HG03045 (cell line): Measurements from ENCODE around the gene GPR34.
"Not testable (repeated sequence)": the region's sequence is repeated elsewhere in the genome, so short reads cannot be mapped to it uniquely, and the experiment has no call there.

Experiments used
- ATAC-seq: cut with Tn5 transposase; IDR thresholded peaks from one replicate; pipeline ENCODE4 v1.9.1; 2021; ENCODE audit warnings: mild to moderate bottlenecking, moderate library complexity; ENCODE audit not compliant: unreplicated experiment

Gene GPR34

DNA sequence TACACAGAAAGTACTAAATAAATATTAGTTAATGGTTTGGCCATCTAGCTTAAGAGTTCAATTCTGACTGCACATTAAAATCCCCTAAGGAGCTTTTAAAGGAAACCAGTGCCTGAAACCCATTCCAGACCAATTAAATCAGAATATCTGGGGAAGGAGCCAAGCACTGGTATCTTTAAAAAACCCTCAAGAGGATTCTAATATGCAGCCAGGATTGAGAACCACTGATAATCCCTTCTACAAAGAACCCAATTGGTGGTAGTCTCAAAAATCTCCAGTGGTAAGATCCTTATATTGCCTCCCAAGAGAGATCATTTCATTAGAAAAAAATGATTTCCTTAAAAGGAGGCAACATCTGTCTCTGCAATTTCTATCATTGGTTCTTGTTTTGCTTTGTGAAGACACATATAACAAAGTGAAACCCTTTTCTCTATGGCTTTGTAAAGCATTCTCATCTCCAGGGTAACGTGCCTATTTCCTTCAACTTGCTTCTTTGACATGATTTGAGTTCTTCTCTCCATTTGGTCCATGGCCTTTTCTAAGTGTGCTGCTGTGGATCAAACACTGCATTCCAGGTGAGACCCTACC is 3.5 kb downstream of the GPR34 start:
- ATAC-seq = no peak

DNA sequence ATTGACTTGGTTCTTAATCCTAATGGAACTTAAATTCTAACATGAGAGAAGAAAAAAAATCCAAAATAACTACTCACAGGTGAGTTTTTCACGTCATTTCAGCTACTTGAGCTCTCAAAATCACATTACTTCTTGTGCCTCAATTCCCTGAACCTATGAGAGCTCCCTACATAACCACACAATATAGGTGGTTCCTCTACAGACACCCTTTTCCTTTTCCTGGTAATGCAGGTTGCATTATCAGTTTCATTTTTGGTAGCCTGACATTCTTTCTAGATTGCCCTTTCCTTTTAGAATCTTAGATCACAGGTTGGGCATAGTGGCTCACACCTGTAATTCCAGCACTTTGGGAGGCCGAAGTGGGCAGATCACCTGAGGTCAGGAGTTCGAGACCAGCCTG is 4.3 kb downstream of the GPR34 start:
- no peak for ATAC-seq

DNA sequence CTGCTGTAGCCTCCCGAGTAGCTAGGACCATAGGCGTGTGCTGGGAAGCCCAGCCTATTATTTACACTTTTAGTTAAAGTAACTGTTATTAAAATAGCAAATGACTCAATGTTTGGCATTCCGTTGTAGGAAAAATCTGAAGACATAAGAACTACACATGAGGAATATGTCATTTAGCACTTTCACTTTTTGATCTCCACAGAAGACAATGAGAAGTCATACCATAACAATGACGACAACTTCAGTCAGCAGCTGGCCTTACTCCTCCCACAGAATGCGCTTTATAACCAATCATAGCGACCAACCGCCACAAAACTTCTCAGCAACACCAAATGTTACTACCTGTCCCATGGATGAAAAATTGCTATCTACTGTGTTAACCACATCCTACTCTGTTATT is 6.7 kb downstream of the GPR34 start:
- ATAC-seq = no peak

DNA sequence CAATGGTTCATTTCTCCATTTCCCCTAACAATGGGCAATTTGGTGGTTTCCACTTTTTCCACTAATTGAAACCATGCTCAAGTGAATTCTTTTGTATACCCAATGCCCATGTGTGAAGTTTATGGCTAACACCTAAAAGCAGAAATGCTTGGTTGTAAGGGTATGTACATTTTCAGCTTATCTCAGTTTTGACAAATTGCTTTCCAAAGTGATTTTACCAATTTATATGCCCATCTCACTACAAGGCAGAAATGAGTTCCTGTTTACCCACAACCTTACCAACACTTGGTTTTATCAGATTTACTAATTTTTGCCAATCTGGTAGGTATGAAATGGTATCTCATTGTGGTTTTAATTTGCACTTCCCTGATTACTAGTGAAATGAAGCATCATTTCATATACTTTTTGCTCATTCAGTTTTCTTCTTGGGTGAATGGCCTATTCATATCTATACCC is 14.8 kb downstream of the GPR34 start:
- ATAC-seq = no peak

DNA sequence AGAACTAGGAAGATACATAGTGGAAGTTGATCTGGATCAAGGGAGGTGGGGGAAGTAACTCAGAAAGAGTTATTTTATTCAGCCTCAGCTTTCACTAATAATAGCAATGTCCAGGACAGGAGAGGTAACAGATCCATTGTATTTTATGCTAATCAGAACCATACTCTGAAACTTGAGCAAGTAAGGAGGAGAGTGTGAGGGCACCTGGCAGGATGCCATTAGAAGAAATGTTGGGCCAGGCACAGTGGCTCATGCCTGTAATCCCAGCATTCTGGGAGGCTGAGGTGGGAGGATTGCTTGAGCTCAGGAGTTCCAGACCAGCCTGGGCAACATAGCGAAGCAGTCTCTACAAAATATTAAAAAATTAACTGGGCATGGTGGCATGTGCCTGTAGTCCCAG is 16.3 kb downstream of the GPR34 start:
- no peak for ATAC-seq

DNA sequence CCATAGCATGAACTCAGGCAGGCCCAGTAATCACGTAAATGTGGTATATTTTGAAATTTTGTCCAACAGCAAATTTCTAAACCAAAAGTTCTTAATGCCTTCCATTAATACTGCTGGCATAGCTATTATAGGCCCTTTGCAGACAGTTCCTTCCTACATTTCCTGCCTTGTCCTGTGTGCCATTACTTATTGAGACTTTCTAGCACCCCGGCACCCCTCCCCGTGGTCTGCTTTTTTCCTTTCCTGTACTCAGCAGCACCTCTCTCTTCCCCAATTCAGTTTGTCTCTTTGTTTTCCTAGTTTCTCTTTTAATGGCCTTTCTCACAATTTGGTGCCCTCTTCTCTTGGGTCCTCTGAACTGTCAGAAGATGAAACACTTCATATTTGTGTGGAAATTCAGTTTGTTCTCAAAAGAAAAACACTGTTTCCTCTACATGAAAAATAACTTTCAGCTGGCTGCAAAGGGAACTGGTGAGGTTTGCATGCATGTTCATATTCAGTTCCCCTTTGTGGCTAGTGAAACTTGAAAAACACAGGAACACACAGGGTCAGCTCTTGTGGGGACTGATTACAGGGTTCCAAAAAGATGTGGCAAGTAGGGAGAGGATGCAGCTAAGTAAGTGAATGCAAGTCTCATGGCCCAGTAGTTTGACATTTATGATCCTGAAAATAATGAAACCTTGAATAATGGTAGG is 17.1 kb downstream of the GPR34 start:
- peak; percentile 69 for ATAC-seq

DNA sequence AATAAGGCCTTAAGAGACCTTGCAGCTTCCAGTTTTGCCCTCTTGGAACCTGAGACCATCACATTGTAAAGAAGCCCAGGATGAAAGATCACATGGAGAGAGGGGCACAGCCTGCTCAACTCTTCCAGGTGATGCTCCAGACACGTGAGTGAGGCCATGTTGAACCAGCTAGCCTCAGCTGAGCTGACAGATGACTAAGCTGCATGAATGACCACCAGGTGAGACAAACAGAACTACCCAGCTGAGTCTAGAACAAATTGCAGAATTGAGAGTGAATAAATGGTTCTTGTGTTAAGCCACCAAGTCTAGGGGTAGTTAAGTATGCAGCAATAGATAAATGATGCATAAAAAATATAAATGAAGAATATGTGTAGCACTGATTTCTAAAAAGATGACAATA is 18.4 kb downstream of the GPR34 start:
- no peak for ATAC-seq

DNA sequence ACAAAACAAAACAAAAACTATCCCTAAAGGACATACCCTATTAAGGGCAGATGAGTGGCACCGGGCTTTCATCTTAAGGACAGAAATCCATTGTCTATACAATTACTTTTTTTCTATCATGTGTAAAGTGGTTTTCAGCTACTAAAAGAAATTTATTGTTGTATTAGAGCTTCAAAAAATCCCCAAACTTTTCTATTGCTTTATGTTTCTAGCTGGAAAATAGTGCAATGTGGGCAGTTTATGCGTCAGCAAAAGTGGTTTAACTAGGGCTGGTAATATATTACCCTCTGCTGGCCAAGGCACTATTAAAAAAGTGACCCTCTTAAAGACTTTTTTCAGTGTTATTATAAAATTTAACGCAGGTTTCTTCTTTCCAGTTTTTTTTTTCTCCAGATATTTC is 19.7 kb downstream of the GPR34 start:
- no peak for ATAC-seq

DNA sequence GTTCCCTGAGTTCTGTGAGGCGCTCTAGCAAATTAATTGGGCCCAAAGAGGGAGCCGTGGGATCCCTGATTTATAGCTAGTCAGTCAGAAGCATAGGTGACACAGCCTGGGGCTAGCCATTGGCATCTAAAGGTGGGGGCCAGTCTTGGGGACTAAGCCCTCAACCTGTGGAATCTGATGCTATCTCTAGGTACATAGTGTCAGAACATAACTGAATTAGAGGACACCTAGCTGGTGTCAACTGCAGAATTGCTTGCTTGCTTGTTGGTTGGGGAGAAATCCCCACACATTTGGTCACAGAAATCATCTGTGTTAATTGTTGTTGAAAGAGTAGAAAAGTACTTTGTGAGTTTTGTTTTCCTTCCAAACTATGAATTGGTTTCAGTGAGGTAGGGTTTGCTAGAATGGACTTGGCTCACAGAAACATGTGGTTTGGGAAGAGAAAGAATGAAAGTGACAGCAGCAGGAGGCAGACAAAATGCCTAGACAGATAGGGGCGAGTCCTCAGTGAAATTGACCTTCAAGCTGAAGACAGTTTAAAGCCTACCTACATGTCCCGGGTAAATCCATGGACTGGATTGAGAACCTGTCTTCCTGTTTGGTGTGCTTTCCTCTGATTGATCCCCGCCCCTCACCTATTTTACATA is 22.4 kb downstream of the GPR34 start:
- no peak for ATAC-seq

DNA sequence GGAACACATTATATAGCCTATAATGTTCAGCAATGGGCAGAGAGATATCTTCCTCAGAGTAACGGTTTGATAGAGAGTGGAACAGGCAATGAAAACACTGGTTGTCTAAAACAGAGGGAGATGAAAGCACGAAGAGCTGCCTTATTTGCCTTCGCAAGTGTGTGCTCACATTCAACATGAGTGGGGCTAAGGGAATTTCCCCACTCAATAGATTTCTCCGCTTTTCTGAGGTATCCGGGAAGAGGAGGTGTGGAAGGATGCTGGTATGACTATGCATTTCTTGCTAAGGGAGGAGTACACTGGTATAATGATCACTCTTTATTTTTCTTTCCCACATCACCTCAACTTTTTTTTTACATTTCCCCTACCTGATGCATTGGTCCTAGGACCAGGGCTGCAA is 27.4 kb downstream of the GPR34 start:
- no peak for ATAC-seq

DNA sequence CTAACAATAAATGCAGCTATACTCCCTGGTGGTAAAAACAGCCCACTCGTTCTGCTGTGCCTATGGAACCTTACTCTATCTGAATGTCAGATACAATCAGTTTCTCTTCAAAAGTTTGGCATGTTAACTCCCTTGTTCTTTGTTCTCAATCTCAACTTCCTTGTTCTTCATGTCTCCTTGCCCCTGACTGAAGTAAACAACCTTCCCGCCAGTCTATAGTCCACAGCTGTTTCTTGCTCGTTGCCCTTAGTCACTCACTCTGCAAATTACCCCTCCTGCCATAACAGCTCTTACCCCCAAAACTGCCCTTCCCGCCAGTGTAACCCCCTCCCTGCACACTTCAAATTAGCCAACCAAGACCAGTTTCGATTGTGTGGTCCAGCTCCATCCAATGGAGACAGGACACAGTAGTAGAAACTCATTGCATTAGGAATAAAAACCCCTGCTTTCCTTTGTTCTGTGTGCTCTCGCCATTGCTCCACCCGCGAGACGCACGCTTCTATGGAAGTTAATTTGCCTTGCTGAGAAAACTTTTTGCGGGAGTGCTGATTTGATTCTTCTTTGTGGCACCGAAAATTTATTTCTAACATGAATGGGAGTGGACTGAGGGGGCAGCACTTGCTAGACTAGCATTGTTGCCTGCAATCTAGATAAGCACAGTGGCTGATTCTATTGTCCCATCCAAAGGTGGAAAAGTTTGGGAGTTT is 28.1 kb downstream of the GPR34 start:
- ATAC-seq = no peak

DNA sequence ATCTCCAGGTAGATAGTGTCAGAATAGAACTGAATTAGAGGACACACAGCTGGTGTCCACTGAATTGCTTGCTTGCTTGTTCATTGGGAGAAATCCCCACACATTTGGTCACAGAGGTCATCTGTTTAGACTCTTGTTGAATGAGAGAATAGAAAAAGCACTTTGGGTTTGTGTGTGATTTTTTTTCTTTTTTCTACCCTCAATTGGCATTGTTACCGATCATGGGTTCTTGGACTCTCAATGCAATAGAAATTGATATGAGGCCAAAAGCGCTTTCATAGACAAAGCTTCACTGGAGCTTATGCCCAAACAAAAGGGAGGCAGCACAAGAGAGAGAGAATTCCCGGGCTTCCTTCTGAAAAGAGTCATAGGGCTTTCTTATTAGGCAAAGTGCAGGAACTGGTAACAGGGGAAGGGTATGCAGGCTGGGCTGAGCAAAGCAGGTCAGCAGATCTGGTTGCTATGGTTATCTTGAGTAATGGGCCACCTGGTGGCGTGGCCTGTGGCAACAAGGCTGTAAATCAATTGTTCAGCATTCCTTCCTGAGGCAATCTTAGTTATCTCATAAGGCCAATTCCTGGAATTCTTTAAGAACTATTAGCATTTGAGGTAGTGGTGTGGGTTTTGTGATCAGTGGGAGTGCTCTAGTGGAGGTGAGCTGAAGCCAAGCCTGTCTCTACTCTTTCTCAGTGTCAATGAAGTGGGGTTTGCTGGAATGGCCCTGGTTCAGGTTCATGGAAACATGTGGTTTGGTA is 29.9 kb downstream of the GPR34 start:
- ATAC-seq = no peak

DNA sequence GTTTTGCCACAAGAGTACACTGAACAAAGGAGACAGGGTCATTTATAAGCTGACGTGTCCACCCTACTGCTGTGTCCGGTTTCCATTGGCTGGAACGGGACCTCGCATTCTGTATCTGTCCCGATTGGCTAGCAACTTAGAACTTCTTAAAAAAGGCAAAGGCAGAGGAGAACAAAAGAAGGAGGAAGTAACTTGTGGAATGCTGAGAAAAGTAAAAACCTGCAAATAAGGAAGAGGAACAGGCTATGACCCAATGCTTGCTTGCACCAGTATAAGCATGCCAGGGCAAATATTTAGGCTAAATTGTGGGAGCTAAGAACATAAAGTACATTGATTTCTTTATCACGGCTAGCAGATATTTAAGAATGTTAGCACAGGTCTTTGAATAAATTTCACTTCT is 30.8 kb downstream of the GPR34 start:
- ATAC-seq = not testable (repeated sequence)

DNA sequence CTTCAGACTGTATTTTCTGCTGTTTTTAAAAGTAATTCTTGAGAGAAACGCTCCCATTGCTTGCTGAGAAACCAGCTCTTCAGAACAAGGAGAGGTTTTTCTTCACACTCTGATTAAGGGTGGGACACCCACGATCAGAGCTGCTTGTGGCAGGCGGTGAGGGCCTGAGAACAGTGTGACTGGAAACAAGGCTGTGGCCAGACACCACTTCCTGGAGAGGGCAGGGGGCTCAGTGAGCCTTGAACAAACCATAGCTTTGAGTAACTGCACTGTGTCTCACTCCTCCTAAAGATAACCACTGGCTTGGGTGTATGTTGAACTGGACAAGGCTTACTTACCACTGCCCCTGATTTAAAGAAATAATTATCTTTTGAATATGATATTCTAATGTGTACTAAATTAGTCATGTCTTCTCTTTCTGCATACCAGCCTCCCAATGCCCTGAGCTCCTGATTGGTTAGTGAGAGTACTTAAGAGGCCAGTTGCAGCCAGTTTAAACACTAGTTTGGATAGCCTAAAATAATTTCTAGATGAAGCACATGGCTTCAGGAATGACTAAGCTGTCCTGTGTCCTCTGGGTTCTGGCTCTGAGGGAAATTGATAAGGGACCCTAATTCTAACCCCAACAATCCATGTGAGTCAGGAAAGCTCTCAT is 31.5 kb downstream of the GPR34 start:
- ATAC-seq = peak; percentile 61

DNA sequence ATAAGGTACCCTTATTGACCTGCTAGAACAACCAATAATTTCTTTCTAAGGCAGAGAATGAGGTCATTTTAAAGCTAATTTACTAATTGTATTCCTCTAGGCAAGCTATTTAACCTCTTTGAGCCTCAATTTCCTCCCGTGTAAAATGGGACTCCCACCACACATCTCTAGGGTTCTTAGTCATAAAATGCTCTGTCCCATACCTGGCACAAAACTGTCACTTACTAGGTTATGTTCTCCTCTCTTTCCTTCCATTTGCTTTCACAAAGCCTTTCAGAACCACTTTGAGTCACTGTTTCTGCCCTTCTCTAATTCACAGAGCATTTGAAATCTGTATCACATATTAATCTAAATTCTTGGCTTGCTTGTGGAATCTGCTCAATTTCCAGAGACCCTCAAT is 32.8 kb downstream of the GPR34 start:
- ATAC-seq = no peak

DNA sequence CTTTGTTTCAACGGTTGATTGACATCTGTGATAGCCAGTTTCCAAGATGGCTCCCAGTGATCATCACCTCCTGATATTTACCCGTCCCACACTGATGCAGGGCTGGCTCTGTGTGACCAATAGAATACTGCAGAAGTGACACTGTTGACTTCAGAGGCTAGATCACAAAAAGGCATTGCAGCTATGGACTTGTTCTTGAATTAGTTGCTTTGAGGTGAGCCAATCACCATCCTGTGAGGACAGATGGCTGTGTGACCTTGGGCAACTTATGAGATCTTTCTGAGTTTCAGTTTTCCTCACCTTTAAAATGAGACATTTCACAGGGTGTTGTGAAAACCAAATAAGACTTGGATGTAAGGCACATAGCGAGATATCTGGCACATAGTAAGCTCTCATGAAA is 33.4 kb downstream of the GPR34 start:
- ATAC-seq = no peak

DNA sequence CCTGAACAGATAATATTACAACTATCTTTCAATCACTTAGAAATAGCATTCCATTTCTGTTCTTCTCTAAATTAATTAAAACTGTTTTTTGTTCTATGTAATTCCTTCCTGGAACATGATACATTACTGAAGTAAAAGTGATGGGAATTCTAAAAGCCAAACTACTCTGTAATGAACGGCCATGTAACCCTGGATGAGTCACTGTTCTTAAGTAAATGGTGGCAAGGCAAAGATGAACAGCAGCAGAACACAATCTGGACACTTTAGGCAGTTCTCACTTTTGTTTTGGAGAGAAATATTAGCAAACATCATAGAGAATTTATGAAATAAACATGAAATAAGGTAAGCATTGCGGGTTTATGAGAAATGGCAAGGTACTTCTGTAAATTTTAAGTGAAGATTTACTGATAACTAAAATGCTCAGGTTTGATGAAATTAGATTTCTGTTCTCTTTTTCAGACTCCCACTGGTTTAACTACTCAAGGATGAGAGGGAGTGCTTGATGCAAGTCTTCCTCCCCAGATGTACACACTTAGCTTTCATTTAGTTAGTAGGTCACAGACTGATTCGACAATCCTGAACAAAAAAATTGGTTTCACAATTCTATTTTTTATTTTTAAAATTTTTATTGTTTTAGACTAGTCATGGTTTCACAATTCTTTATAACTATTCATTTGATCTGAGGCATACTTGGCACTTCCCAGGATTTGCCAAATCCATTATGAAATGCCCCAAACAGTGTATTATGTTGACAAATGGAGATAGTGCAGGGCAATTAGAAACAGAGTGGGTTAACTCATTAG is 34.2 kb downstream of the GPR34 start:
- ATAC-seq = no peak

DNA sequence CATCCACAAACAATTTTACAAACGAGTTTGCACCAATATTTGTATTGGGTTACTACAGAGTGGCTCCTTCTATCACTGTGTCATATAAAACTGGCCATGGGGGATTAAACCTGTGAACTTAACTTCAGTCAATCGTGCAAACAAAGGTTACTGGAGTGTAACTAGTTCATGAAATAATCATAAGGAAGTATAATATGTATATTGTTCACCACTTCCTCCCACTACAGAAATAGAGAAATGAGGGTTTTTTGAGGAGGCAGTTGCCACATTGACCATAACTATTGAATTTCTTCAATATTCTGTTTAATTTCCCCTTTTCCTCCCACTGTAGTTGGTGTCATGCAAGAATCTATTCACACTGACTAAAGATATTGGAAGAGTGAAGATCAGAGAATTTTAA is 35.1 kb downstream of the GPR34 start, which contains the start of gene GPR82:
TSS of gene GPR82 (plus strand) at position 356 of the 400 bp plus-strand sequence. CDS start 2,846 bp downstream, outside the sequence.
- ATAC-seq = no peak

DNA sequence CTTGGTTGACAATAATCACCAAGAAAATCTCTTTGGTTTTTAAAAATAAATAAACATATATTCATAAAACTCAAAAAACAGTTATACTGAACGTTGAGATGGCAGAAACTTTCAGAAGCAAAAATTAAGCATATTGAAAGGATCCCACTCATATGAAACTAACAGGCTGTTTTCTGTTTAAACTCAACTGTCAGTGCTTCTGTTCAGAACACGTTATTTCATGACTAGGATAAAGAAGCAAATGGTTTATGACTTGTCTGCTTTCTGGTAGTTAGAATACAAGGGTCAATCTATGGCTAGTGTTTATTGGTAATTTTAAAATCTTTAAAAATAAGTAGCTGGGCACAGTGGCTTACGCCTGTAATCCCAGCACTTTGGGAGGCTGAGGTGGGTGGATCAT is 39.4 kb downstream of the GPR34 start:
- ATAC-seq = no peak

DNA sequence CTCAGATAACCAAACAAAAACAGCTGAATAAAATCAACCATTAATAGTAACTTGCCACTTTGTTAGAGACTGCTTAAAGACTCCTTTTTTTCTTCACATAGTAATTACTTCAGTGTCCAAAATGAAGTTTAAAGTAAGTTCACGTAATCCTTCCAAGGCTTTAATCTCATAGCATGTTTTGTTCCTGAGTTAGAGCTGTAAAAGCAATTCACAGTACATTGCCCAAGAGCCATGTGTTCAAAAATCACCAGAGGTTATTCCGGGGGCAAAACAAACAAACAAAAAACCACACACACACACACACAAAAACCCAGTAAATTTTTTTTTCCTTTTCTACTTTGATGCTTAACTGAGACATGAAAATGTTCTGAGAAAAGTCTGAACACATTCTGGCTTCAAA is 41.3 kb downstream of the GPR34 start:
- ATAC-seq = no peak
